HEK293 (cell line): ENCODE measurements around the gene NHEJ1.

Experiments
- CTCF ChIA-PET: fragments of 350-600 bp; formaldehyde crosslinking; extraction: SDS; loops from one replicate; lab custom pipeline; 2021; ENCODE audit warnings: antibody characterized with exemption; lab: Yijun Ruan, JAX
- POLR2A ChIA-PET: fragments of 300-600 bp; formaldehyde crosslinking; extraction: SDS; loops from one replicate; lab custom pipeline; 2020; ENCODE audit warnings: antibody characterized with exemption, inconsistent platforms; lab: Yijun Ruan, JAX
- H3K27ac ChIP-seq: fragments of 200-500 bp; sonication (Bioruptor generic); 2 replicates; pipeline ENCODE4 v1.5.1; 2014; ENCODE audit warnings: low read depth, low read length, control low read depth, inconsistent platforms; ENCODE audit errors: extremely low read depth
- H3K36me3 ChIP-seq, 2 experiments: fragments of 200-500 bp in 1 of 2; sonication (Bioruptor generic) in 1 of 2; 1 replicate in 1 of 2; 2 replicates in 1 of 2; pipeline ENCODE4 v1.5.1; 2014 to 2017; ENCODE audit warnings: inconsistent platforms in 2 of 2, low read length in 2 of 2; ENCODE audit not compliant: control insufficient read depth in 2 of 2, insufficient read depth in 1 of 2
- H3K4me1 ChIP-seq: fragments of 200-500 bp; sonication (Bioruptor generic); 2 replicates; pipeline ENCODE4 v1.5.1; 2014; ENCODE audit warnings: mild to moderate bottlenecking, low read length, inconsistent platforms; ENCODE audit not compliant: control insufficient read depth, insufficient read depth
- H3K4me3 ChIP-seq: 2 replicates; pipeline ENCODE4 v1.5.1; 2011; ENCODE audit warnings: low read depth, mild to moderate bottlenecking, control low read depth, low read length, moderate library complexity
- H3K9me3 ChIP-seq: fragments of 200-500 bp; sonication (Bioruptor generic); 2 replicates; pipeline ENCODE4 v1.5.1; 2014; ENCODE audit warnings: low read depth, low read length, inconsistent platforms; ENCODE audit not compliant: control insufficient read depth, insufficient read depth
- ATF2 ChIP-seq: fragments of 450-650 bp; formaldehyde crosslinking; IDR thresholded peaks from 2 replicates; pipeline ENCODE4 v1.5.1; 2016; ENCODE audit warnings: missing biosample characterization, missing genetic modification characterization, low read depth
- HIC1 ChIP-seq: fragments of 450-650 bp; formaldehyde crosslinking; IDR thresholded peaks from 2 replicates; pipeline ENCODE4 v1.5.1; 2016; ENCODE audit warnings: missing biosample characterization, missing genetic modification characterization
- KLF10 ChIP-seq: fragments of 450-650 bp; IDR thresholded peaks from 2 replicates; pipeline ENCODE4 v1.5.1; 2018; ENCODE audit warnings: missing biosample characterization, mild to moderate bottlenecking, missing genetic modification characterization
- KLF9 ChIP-seq: fragments of 450-650 bp; formaldehyde crosslinking; IDR thresholded peaks from 2 replicates; pipeline ENCODE4 v1.5.1; 2016; ENCODE audit warnings: missing biosample characterization, missing genetic modification characterization, low read depth
- MYNN ChIP-seq: fragments of 450-650 bp; formaldehyde crosslinking; IDR thresholded peaks from 2 replicates; pipeline ENCODE4 v1.5.1; 2016; ENCODE audit warnings: missing biosample characterization, missing genetic modification characterization, borderline replicate concordance
- ZBTB1 ChIP-seq: fragments of 450-650 bp; formaldehyde crosslinking; IDR thresholded peaks from 2 replicates; pipeline ENCODE4 v1.5.1; 2016; ENCODE audit warnings: missing biosample characterization, missing genetic modification characterization
- ZBTB17 ChIP-seq: fragments of 450-650 bp; formaldehyde crosslinking; IDR thresholded peaks from 2 replicates; pipeline ENCODE4 v1.5.1; 2016; ENCODE audit warnings: missing biosample characterization, missing genetic modification characterization
- ZBTB21 ChIP-seq: fragments of 450-650 bp; formaldehyde crosslinking; IDR thresholded peaks from 2 replicates; pipeline ENCODE4 v1.5.1; 2017; ENCODE audit warnings: missing biosample characterization, missing genetic modification characterization
- ZBTB44 ChIP-seq: fragments of 450-650 bp; IDR thresholded peaks from 2 replicates; pipeline ENCODE4 v1.5.1; 2018; ENCODE audit warnings: missing biosample characterization, mild to moderate bottlenecking, missing genetic modification characterization
- ZBTB8A ChIP-seq: fragments of 450-650 bp; formaldehyde crosslinking; IDR thresholded peaks from 2 replicates; pipeline ENCODE4 v1.5.1; 2016; ENCODE audit warnings: missing biosample characterization, missing genetic modification characterization
- ZFP3 ChIP-seq: fragments of 450-650 bp; formaldehyde crosslinking; IDR thresholded peaks from 2 replicates; pipeline ENCODE4 v1.5.1; 2016; ENCODE audit warnings: low read depth, missing biosample characterization, missing genetic modification characterization
- ZIC2 ChIP-seq: fragments of 450-650 bp; formaldehyde crosslinking; IDR thresholded peaks from 2 replicates; pipeline ENCODE4 v1.5.1; 2016; ENCODE audit warnings: missing biosample characterization, missing genetic modification characterization
- ZNF10 ChIP-seq: fragments of 450-650 bp; formaldehyde crosslinking; IDR thresholded peaks from 2 replicates; pipeline ENCODE4 v1.5.1; 2017; ENCODE audit warnings: missing biosample characterization, missing genetic modification characterization
- ZNF133 ChIP-seq: fragments of 450-650 bp; formaldehyde crosslinking; IDR thresholded peaks from 2 replicates; pipeline ENCODE4 v1.5.1; 2016; ENCODE audit warnings: missing biosample characterization, missing genetic modification characterization
- ZNF140 ChIP-seq: fragments of 450-650 bp; formaldehyde crosslinking; IDR thresholded peaks from 2 replicates; pipeline ENCODE4 v1.5.1; 2016; ENCODE audit warnings: missing biosample characterization, missing genetic modification characterization
- ZNF174 ChIP-seq: fragments of 450-650 bp; formaldehyde crosslinking; IDR thresholded peaks from 2 replicates; pipeline ENCODE4 v1.5.0; 2017; ENCODE audit warnings: missing biosample characterization, mild to moderate bottlenecking, missing genetic modification characterization
- ZNF221 ChIP-seq: fragments of 450-650 bp; formaldehyde crosslinking; IDR thresholded peaks from 2 replicates; pipeline ENCODE4 v1.5.1; 2017; ENCODE audit warnings: missing biosample characterization, missing genetic modification characterization, borderline replicate concordance
- ZNF248 ChIP-seq: fragments of 450-650 bp; formaldehyde crosslinking; IDR thresholded peaks from 2 replicates; pipeline ENCODE4 v1.5.1; 2017; ENCODE audit warnings: missing biosample characterization, missing genetic modification characterization
- ZNF404 ChIP-seq: fragments of 450-650 bp; formaldehyde crosslinking; IDR thresholded peaks from 2 replicates; pipeline ENCODE4 v1.5.1; 2017; ENCODE audit warnings: missing biosample characterization, missing genetic modification characterization
- ZNF473 ChIP-seq: fragments of 450-650 bp; formaldehyde crosslinking; IDR thresholded peaks from 2 replicates; pipeline ENCODE4 v1.5.1; 2017; ENCODE audit warnings: missing biosample characterization, missing genetic modification characterization
- ZNF510 ChIP-seq: fragments of 450-650 bp; formaldehyde crosslinking; IDR thresholded peaks from 2 replicates; pipeline ENCODE4 v1.5.1; 2018; ENCODE audit warnings: mild to moderate bottlenecking, missing genetic modification characterization, missing biosample characterization; ENCODE audit not compliant: insufficient replicate concordance
- ZNF624 ChIP-seq: fragments of 450-650 bp; formaldehyde crosslinking; IDR thresholded peaks from 2 replicates; pipeline ENCODE4 v1.5.1; 2017; ENCODE audit warnings: missing biosample characterization, missing genetic modification characterization
- ZNF670 ChIP-seq: fragments of 450-650 bp; formaldehyde crosslinking; IDR thresholded peaks from 2 replicates; pipeline ENCODE4 v1.5.1; 2016; ENCODE audit warnings: missing biosample characterization, missing genetic modification characterization, low read depth
- TF ChIP-seq, protein P1 (sequence below): fragments of 450-650 bp; formaldehyde crosslinking; IDR thresholded peaks from 2 replicates; pipeline ENCODE4 v1.5.1; 2017; ENCODE audit warnings: missing biosample characterization, missing genetic modification characterization
- TF ChIP-seq, protein P2 (sequence below): fragments of 450-650 bp; formaldehyde crosslinking; IDR thresholded peaks from 2 replicates; pipeline ENCODE4 v1.5.1; 2017; ENCODE audit warnings: missing biosample characterization, missing genetic modification characterization
- TF ChIP-seq, protein P3 (sequence below): fragments of 450-650 bp; formaldehyde crosslinking; IDR thresholded peaks from 2 replicates; pipeline ENCODE4 v1.5.1; 2016; ENCODE audit warnings: missing biosample characterization, missing genetic modification characterization

The NHEJ1 gene

DNA sequence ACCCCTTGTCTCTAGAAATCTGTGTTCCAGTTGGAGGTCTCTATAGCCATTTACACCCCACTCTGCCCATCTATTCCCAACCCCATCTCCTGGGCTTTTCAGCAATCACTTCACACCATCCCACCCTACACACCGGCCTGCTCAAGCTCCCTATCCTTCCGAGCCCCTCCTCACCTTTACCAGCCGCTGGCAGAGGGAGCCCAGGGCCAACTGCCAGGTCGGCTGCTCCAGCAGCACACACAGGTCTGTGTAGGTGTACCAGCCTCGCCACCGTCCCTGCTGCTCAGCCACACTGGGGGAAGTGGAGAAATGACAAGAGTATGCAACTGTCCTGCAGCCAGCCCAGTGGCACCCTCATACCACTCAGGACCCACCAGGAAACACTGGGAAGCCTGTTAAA, 12.6 kb upstream of the NHEJ1 start (continued):
- TF ChIP-seq, protein P1, sequence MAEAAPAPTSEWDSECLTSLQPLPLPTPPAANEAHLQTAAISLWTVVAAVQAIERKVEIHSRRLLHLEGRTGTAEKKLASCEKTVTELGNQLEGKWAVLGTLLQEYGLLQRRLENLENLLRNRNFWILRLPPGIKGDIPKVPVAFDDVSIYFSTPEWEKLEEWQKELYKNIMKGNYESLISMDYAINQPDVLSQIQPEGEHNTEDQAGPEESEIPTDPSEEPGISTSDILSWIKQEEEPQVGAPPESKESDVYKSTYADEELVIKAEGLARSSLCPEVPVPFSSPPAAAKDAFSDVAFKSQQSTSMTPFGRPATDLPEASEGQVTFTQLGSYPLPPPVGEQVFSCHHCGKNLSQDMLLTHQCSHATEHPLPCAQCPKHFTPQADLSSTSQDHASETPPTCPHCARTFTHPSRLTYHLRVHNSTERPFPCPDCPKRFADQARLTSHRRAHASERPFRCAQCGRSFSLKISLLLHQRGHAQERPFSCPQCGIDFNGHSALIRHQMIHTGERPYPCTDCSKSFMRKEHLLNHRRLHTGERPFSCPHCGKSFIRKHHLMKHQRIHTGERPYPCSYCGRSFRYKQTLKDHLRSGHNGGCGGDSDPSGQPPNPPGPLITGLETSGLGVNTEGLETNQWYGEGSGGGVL: no peak
- no peak for TF ChIP-seq ZIC2 (tag by site-specific recombination)
- TF ChIP-seq KLF9 (tag by site-specific recombination): no peak
- no peak for TF ChIP-seq ZBTB1 (tag by site-specific recombination)
- no peak for TF ChIP-seq ZNF140
- no peak for TF ChIP-seq MYNN
- no peak for TF ChIP-seq HIC1 (tag by site-specific recombination)
- TF ChIP-seq ZBTB17 (tag by site-specific recombination): no peak
- TF ChIP-seq, protein P2, sequence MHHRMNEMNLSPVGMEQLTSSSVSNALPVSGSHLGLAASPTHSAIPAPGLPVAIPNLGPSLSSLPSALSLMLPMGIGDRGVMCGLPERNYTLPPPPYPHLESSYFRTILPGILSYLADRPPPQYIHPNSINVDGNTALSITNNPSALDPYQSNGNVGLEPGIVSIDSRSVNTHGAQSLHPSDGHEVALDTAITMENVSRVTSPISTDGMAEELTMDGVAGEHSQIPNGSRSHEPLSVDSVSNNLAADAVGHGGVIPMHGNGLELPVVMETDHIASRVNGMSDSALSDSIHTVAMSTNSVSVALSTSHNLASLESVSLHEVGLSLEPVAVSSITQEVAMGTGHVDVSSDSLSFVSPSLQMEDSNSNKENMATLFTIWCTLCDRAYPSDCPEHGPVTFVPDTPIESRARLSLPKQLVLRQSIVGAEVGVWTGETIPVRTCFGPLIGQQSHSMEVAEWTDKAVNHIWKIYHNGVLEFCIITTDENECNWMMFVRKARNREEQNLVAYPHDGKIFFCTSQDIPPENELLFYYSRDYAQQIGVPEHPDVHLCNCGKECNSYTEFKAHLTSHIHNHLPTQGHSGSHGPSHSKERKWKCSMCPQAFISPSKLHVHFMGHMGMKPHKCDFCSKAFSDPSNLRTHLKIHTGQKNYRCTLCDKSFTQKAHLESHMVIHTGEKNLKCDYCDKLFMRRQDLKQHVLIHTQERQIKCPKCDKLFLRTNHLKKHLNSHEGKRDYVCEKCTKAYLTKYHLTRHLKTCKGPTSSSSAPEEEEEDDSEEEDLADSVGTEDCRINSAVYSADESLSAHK (tag by site-specific recombination): no peak

- POLR2A ChIA-PET: interaction anchor here (1.1 kb wide), 1 partner anchor 57 kb away, joined by 4 read pairs; the partner anchor contains the start of genes ANKZF1 and ATG9A
- Histone ChIP-seq H3K4me1 (0 out of 2 replicates have a peak, but pooled peaks cover 4% of the 10 kb centered on the region), H3K4me3 (no peak overlapping the region), H3K9me3 (no peaks in the 10 kb centered on the region), H3K27ac (no peak overlapping the region), H3K36me3 (peaks cover 4 to 36% of the 10 kb centered on the region in 2 experiments; a peak in 2 of 3 replicates)
- CTCF ChIA-PET: interaction anchor here (0.5 to 8.4 kb wide), 12 partner anchors 9 to 339 kb away, joined by 3 to 101 read pairs (median 6); partner anchors contain the start of genes ABCB6 and NHEJ1
- TF ChIP-seq, protein P3, sequence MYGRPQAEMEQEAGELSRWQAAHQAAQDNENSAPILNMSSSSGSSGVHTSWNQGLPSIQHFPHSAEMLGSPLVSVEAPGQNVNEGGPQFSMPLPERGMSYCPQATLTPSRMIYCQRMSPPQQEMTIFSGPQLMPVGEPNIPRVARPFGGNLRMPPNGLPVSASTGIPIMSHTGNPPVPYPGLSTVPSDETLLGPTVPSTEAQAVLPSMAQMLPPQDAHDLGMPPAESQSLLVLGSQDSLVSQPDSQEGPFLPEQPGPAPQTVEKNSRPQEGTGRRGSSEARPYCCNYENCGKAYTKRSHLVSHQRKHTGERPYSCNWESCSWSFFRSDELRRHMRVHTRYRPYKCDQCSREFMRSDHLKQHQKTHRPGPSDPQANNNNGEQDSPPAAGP (tag by site-specific recombination): no peak
- no peak for TF ChIP-seq ZNF670 (tag by site-specific recombination)
- TF ChIP-seq ZNF174: no peak
- no peak for TF ChIP-seq ZFP3 (tag by site-specific recombination)
- TF ChIP-seq ZNF10 (tag by site-specific recombination): no peak
- no peak for TF ChIP-seq ZNF248
- TF ChIP-seq ZNF624 (tag by site-specific recombination): no peak
- TF ChIP-seq ZNF473: no peak
- no peak for TF ChIP-seq ZNF133 (tag by site-specific recombination)
- TF ChIP-seq ZNF404 (tag by site-specific recombination): no peak
- no peak for TF ChIP-seq KLF10 (tag by site-specific recombination)
- TF ChIP-seq ZBTB21 (tag by site-specific recombination): no peak
- TF ChIP-seq ZNF221: no peak
- TF ChIP-seq ZBTB44: no peak
- TF ChIP-seq ATF2: no peak
- TF ChIP-seq ZBTB8A: no peak
- no peak for TF ChIP-seq ZNF510 (tag by site-specific recombination)
Observed at GRCh38 chr2:219172231-219173154, 11.9 kb upstream of the NHEJ1 start.
